Transverse colon (tissue), 4 donors: Measurements from ENCODE around the gene AP3B1.

Source experiments
- CTCF ChIP-seq, 5 experiments: fragments of 200-600 bp in 3 of 5; fragments of 450-650 bp in 2 of 5; sonication (generic) in 3 of 5; IDR thresholded peaks; 1 replicate in 2 of 5; 2 replicates in 3 of 5; pipeline ENCODE4 v1.5.1; 2016 to 2017; ENCODE audit warnings: antibody characterized with exemption in 5 of 5, inconsistent platforms in 3 of 5, mild to moderate bottlenecking in 2 of 5, moderate library complexity in 1 of 5
- EP300 ChIP-seq: sonication (generic); formaldehyde crosslinking; IDR thresholded peaks from one replicate; pipeline ENCODE4 v1.6.1; 2017; ENCODE audit warnings: antibody characterized with exemption, low read depth
- POLR2A ChIP-seq: fragments of 450-650 bp; IDR thresholded peaks from one replicate; pipeline ENCODE4 v1.6.1; 2016; ENCODE audit warnings: antibody characterized with exemption, mild to moderate bottlenecking, moderate library complexity
- POLR2AphosphoS5 ChIP-seq, 3 donors: sonication (generic); formaldehyde crosslinking; IDR thresholded peaks; one replicate each; pipeline ENCODE4 v1.6.1; 2016; ENCODE audit warnings: antibody characterized with exemption in 3 of 3

DNA sequence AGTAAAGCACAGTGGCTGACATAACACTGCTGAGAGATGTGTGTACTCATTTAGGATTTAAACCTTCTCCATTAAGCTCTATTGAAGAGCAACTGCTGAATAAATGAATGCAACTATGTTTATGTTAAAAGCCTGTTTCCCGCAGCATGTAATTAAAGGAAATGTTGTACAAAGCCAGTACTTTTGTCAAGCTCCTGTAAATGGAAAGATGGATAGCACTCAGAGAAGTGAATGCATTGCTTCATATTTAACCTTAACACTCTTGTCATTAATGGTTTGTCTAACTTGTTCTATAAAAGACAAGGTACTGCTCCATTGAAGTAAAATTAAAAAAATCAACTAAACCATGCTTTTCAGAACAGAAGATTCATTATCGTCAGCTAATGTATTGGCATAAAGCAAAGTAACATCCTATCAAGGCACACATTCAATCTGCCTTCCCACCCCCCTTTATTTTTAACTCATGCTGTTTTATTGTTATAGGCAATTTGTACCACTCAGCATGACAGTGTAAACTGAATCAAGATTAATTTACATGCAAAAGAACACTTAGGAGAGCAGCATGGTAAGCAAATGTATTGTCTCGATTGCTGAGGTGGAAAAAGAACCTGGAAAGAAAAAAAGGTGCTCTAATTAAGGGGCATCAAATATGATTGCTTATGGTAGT lies 277.5 kb downstream of the AP3B1 start:
- TF ChIP-seq CTCF (IDR thresholded peaks at IDR 0.05) (no peak), POLR2AphosphoS5 (IDR thresholded peaks at IDR 0.05) (no peak), POLR2A (no peak), EP300 (no peak)
